ENCODE data around the gene NDNF.

GRCh38 chr4:121112530-121112929, 40.2 kb upstream of the NDNF start:
- TF ChIP-seq CTCF (conservative IDR thresholded peaks at IDR 0.05 in 1 of 2, IDR thresholded peaks at IDR 0.05 in 1 of 2; ENCODE audit: low read depth in 1 of 2, low read length in 2 of 2): peak in 1 of 2 donors; percentile 37
- TF ChIP-seq EZH2 (IDR thresholded peaks at IDR 0.05; ENCODE audit: low read length, missing control alignments): no peak

All from fibroblast of lung (primary cell).